ENCODE results near the gene CMSS1. TPM values are rescaled to one million over a fixed set of nuclear protein-coding genes. Genes with fewer than 3 reads are reported as not detected.

The CMSS1 gene
- total and polyA plus RNA-seq, 2 donors (not counting 1 experiment from before 2014, with no cell fraction given), result 7.3 to 22.8 TPM

DNA sequence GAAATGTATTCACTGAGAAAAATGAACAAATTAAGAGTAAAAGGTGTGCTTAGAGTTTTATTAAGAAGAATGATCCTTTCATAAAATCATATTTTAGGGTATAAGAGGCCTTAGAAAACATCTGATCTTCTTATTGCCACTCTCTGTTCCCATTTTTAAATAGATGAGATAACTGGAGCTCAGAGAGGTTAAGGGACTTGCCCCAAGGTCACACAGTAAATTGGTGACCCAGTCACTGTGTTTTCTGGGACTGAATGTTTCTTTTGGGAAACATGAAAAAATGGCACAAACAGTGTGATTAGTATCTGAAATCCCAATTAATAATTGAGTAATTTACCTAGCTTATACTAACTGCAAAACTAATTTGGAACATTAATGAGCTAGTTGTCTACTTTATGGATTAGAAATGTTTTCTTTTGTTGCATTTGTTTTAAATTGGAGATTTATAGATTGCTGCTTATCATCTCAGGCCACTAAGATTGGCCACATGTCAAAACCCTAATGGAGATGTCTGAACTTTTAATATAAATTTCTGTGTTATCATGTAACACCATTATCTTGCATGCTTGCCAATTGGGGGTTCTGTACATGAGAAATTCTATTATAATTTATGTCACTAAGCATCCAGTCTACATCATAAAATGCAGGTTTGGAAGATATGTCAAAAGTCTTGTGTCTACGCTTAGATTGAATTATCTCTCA lies 64.9 kb downstream of the CMSS1 start:
- Histone ChIP-seq H3K27me3 (replicated peaks in 1 of 4; ENCODE audit: control extremely low read depth in 1 of 4, control insufficient read depth in 3 of 4, insufficient read depth in 4 of 4, low read length in 3 of 4) (no peaks in the 10 kb centered on the region), H4K20me1 (ENCODE audit: control insufficient read depth, insufficient read depth, low read length, poor library complexity, severe bottlenecking) (no peaks in the 10 kb centered on the region), H2AFZ (ENCODE audit: insufficient read depth, low read depth, low read length, poor library complexity, severe bottlenecking) (no peak overlapping the region), H3K79me2 (ENCODE audit: control insufficient read depth, insufficient read depth, low read length) (no peaks in the 10 kb centered on the region), H3K36me3 (replicated peaks in 1 of 2; ENCODE audit: control extremely low read depth in 1 of 2, control insufficient read depth in 1 of 2, extremely low read depth in 1 of 2, insufficient read depth in 2 of 2, low read length in 1 of 2) (no peaks in the 10 kb centered on the region), H3K9ac (ENCODE audit: low read length) (no peak overlapping the region), H3K4me1 (ENCODE audit: control insufficient read depth in 2 of 2, insufficient read depth in 2 of 2, low read length in 2 of 2) (no peaks in the 10 kb centered on the region), H3K4me2 (replicated peaks; ENCODE audit: low read depth, low read length, poor library complexity, severe bottlenecking) (no peak overlapping the region), H3K4me3 (ENCODE audit: control extremely low read depth in 1 of 5, extremely low read depth in 1 of 5, insufficient read depth in 1 of 5, low read depth in 2 of 5, low read length in 4 of 5) (no peak overlapping the region), H3K27ac (ENCODE audit: low read length in 2 of 2) (no peak overlapping the region), H3K9me3 (ENCODE audit: control extremely low read depth in 1 of 3, control insufficient read depth in 2 of 3, insufficient read depth in 1 of 3, low read length in 2 of 3) (no peaks in the 10 kb centered on the region)
- Mint-ChIP-seq H3K4me3 (no peak overlapping the region), H3K4me1 (peaks cover 7% of the 10 kb centered on the region), H3K27ac (no peak overlapping the region), H3K9me3 (ENCODE audit: insufficient read depth) (no peaks in the 10 kb centered on the region), H3K27me3 (no peaks in the 10 kb centered on the region)
- no CpG with 5 or more reads among the region's 1 CpG for WGBS (ENCODE audit: insufficient coverage)
- intact Hi-C loops (cut with micrococcal nuclease), result no loop called here
- ChIA-PET CTCF (no interaction called here), POLR2A (no interaction called here)
- DNase-seq (no peak), ATAC-seq (ENCODE audit: low read depth) (no peak)
- TF ChIP-seq, protein P1, sequence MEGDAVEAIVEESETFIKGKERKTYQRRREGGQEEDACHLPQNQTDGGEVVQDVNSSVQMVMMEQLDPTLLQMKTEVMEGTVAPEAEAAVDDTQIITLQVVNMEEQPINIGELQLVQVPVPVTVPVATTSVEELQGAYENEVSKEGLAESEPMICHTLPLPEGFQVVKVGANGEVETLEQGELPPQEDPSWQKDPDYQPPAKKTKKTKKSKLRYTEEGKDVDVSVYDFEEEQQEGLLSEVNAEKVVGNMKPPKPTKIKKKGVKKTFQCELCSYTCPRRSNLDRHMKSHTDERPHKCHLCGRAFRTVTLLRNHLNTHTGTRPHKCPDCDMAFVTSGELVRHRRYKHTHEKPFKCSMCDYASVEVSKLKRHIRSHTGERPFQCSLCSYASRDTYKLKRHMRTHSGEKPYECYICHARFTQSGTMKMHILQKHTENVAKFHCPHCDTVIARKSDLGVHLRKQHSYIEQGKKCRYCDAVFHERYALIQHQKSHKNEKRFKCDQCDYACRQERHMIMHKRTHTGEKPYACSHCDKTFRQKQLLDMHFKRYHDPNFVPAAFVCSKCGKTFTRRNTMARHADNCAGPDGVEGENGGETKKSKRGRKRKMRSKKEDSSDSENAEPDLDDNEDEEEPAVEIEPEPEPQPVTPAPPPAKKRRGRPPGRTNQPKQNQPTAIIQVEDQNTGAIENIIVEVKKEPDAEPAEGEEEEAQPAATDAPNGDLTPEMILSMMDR (IDR thresholded peaks at IDR 0.05), result no peak
- TF ChIP-seq EZH2 (IDR thresholded peaks at IDR 0.05; ENCODE audit: borderline replicate concordance, insufficient read depth, low read depth, low read length, poor library complexity, severe bottlenecking), result no peak

DNA sequence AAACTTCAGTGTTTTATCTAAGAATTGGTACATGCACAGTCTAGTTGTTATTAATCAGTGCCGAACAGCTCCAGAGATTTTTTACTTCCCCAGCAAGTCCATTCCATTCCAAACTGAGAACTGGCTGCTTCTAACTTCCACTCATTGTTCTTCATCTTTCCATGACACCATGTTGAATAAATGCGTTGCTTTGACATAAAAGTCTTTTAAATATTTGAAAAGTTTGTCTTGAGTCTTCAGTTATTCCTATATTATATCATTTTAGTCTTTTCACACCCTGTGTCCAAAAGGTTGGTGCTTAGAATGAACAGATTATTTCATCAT lies 65.4 kb downstream of the CMSS1 start:
- intact Hi-C loops (cut with micrococcal nuclease), result no loop called here
- H3K9me3 Mint-ChIP-seq (ENCODE audit: insufficient read depth), result no peaks in the 10 kb centered on the region
- Histone ChIP-seq H3K4me3 (ENCODE audit: control extremely low read depth in 1 of 5, extremely low read depth in 1 of 5, insufficient read depth in 1 of 5, low read depth in 2 of 5, low read length in 4 of 5) (no peak overlapping the region), H4K20me1 (ENCODE audit: control insufficient read depth, insufficient read depth, low read length, poor library complexity, severe bottlenecking) (no peaks in the 10 kb centered on the region), H3K9me3 (ENCODE audit: control extremely low read depth in 1 of 3, control insufficient read depth in 2 of 3, insufficient read depth in 1 of 3, low read length in 2 of 3) (no peaks in the 10 kb centered on the region), H2AFZ (ENCODE audit: insufficient read depth, low read depth, low read length, poor library complexity, severe bottlenecking) (no peak overlapping the region), H3K27me3 (replicated peaks in 1 of 4; ENCODE audit: control extremely low read depth in 1 of 4, control insufficient read depth in 3 of 4, insufficient read depth in 4 of 4, low read length in 3 of 4) (no peaks in the 10 kb centered on the region), H3K27ac (ENCODE audit: low read length in 2 of 2) (no peak overlapping the region), H3K79me2 (ENCODE audit: control insufficient read depth, insufficient read depth, low read length) (no peaks in the 10 kb centered on the region), H3K4me1 (ENCODE audit: control insufficient read depth in 2 of 2, insufficient read depth in 2 of 2, low read length in 2 of 2) (no peaks in the 10 kb centered on the region), H3K4me2 (replicated peaks; ENCODE audit: low read depth, low read length, poor library complexity, severe bottlenecking) (no peak overlapping the region), H3K36me3 (replicated peaks in 1 of 2; ENCODE audit: control extremely low read depth in 1 of 2, control insufficient read depth in 1 of 2, extremely low read depth in 1 of 2, insufficient read depth in 2 of 2, low read length in 1 of 2) (no peaks in the 10 kb centered on the region), H3K9ac (ENCODE audit: low read length) (no peak overlapping the region)
- no peak overlapping the region for H3K4me3 Mint-ChIP-seq
- ChIA-PET POLR2A (no interaction called here), CTCF (interaction anchor here (0.9 kb wide), 1 partner anchor 186 kb away, joined by 3 read pairs; no protein-coding TSS in a partner anchor)
- DNase-seq (no peak), ATAC-seq (ENCODE audit: low read depth) (no peak)
- no CpG with 5 or more reads among the region's 2 CpGs for WGBS (ENCODE audit: insufficient coverage)
- no peak overlapping the region for H3K27ac Mint-ChIP-seq
- no peak for TF ChIP-seq EZH2 (IDR thresholded peaks at IDR 0.05; ENCODE audit: borderline replicate concordance, insufficient read depth, low read depth, low read length, poor library complexity, severe bottlenecking)
- H3K4me1 Mint-ChIP-seq, result peaks cover 4% of the 10 kb centered on the region
- no peaks in the 10 kb centered on the region for H3K27me3 Mint-ChIP-seq

Measured in B cell (primary cell).